HepG2 (cell line): ENCODE data around the gene HDLBP. TPM values are rescaled to one million over a fixed set of nuclear protein-coding genes. Genes with fewer than 3 reads are reported as not detected.

Source experiments
- ATAD3A ChIP-seq: sonication (generic); formaldehyde crosslinking; IDR thresholded peaks from 2 replicates; pipeline ENCODE4 v1.4.0; 2020; ENCODE audit warnings: missing genetic modification reagents
- CEBPG ChIP-seq: IDR thresholded peaks from 2 replicates; pipeline ENCODE4 v1.6.1; 2016
- DMTF1 ChIP-seq: sonication (generic); formaldehyde crosslinking; IDR thresholded peaks from 2 replicates; pipeline ENCODE4 v1.4.0; 2020; ENCODE audit warnings: mild to moderate bottlenecking, missing genetic modification reagents
- KLF16 ChIP-seq, 2 experiments: sonication (generic) in 1 of 2; formaldehyde crosslinking in 1 of 2; IDR thresholded peaks; 2 replicates each; pipeline versions ENCODE4 v1.6.1 to v1.8.0; 2016 to 2023; ENCODE audit warnings: missing genetic modification reagents in 2 of 2, missing compliant biosample characterization in 1 of 2
- NR1H2 ChIP-seq: sonication (generic); formaldehyde crosslinking; IDR thresholded peaks from 2 replicates; pipeline ENCODE4 v1.8.1; 2022; ENCODE audit warnings: low read depth, missing genetic modification reagents, borderline replicate concordance
- PAX8 ChIP-seq: sonication (generic); formaldehyde crosslinking; IDR thresholded peaks from 2 replicates; pipeline ENCODE4 v1.8.0; 2022; ENCODE audit warnings: mild to moderate bottlenecking, missing genetic modification reagents, borderline replicate concordance
- PRMT3 ChIP-seq: sonication (generic); formaldehyde crosslinking; IDR thresholded peaks from 2 replicates; pipeline ENCODE4 v1.8.1; 2022; ENCODE audit warnings: low read depth, mild to moderate bottlenecking, moderate library complexity, missing genetic modification reagents, borderline replicate concordance
- SAP130 ChIP-seq: IDR thresholded peaks from 2 replicates; pipeline ENCODE4 v1.6.1; 2016; ENCODE audit warnings: low read depth
- SP1 ChIP-seq, 2 experiments: fragments of 450-650 bp in 1 of 2; sonication (generic) in 1 of 2; formaldehyde crosslinking in 1 of 2; IDR thresholded peaks; 2 replicates each; pipeline versions ENCODE4 v1.4.0 to v1.6.1; 2016 to 2020; ENCODE audit warnings: missing genetic modification reagents in 1 of 2
- SSRP1 ChIP-seq: IDR thresholded peaks from 2 replicates; pipeline ENCODE4 v1.6.1; 2016; ENCODE audit warnings: control low read depth
- ZKSCAN1 ChIP-seq: fragments of 150-350 bp; IDR thresholded peaks from 2 replicates; pipeline ENCODE4 v1.6.1; 2014; ENCODE audit warnings: low read length
- ZNF557 ChIP-seq: sonication (generic); formaldehyde crosslinking; IDR thresholded peaks from 2 replicates; pipeline ENCODE4 v1.4.0; 2020; ENCODE audit warnings: missing genetic modification reagents
- ZNF691 ChIP-seq: sonication (generic); formaldehyde crosslinking; IDR thresholded peaks from 2 replicates; pipeline ENCODE4 v1.4.0; 2020; ENCODE audit warnings: missing genetic modification reagents, low read depth, mild to moderate bottlenecking, borderline replicate concordance
- ZNF703 ChIP-seq: sonication (generic); formaldehyde crosslinking; IDR thresholded peaks from 2 replicates; pipeline ENCODE4 v1.5.1; 2020; ENCODE audit warnings: missing genetic modification reagents, mild to moderate bottlenecking, moderate library complexity, borderline replicate concordance
- ZNF761 ChIP-seq: sonication (generic); formaldehyde crosslinking; conservative IDR thresholded peaks from 2 replicates; pipeline ENCODE4 v1.4.0; 2020; ENCODE audit warnings: mild to moderate bottlenecking, missing genetic modification reagents
- ZNF770 ChIP-seq: sonication (generic); formaldehyde crosslinking; IDR thresholded peaks from 2 replicates; pipeline ENCODE4 v1.5.0; 2020; ENCODE audit warnings: mild to moderate bottlenecking, missing genetic modification reagents
- polyA plus RNA-seq, 8 experiments: library from polyadenylated mRNA; depleted of rRNA in 3 of 8; stranded (reverse) in 7 of 8; unstranded in 1 of 8; fragments of >200 nt; fragmentation: Illumina TruSeq in 4 of 8; extraction: Trizol in 4 of 8; gene quantifications; 2 replicates each; pipeline versions ENCODE4 v1.2.1 to v1.2.3, GENCODE V29; 2011 to 2016; ENCODE audit warnings: low read depth in 4 of 8, missing spikeins in 1 of 8, mixed read lengths in 1 of 8; ENCODE audit not compliant: insufficient read depth in 1 of 8
- total RNA-seq, 5 experiments: library from RNA; depleted of rRNA; stranded (reverse); fragments of >200 nt; fragmentation: Illumina TruSeq; extraction: Trizol; gene quantifications; 2 replicates each; pipeline ENCODE4 v1.2.3, GENCODE V29; 2016; ENCODE audit warnings: low read depth in 1 of 5
- TF ChIP-seq, protein P1 (sequence below): sonication (generic); formaldehyde crosslinking; conservative IDR thresholded peaks from 2 replicates; pipeline ENCODE4 v1.5.0; 2020; ENCODE audit warnings: missing genetic modification reagents
- TF ChIP-seq, protein P2 (sequence below): sonication (generic); formaldehyde crosslinking; IDR thresholded peaks from 2 replicates; pipeline ENCODE4 v1.8.0; 2022; ENCODE audit warnings: mild to moderate bottlenecking, missing genetic modification reagents; ENCODE audit not compliant: insufficient replicate concordance
- TF ChIP-seq, protein P3 (sequence below): sonication (generic); formaldehyde crosslinking; IDR thresholded peaks from 2 replicates; pipeline ENCODE4; 2020; ENCODE audit warnings: missing genetic modification reagents, mild to moderate bottlenecking, borderline replicate concordance

Gene HDLBP
- total and polyA plus RNA-seq, 2 of the 13 experiments (the other 11 are each of a cell fraction or from before 2014, with no cell fraction given), result 464 to 707 TPM

GRCh38 chr2:241351640-241352031 lies 36.2 kb upstream of the HDLBP start (continued):
- TF ChIP-seq, protein P1, sequence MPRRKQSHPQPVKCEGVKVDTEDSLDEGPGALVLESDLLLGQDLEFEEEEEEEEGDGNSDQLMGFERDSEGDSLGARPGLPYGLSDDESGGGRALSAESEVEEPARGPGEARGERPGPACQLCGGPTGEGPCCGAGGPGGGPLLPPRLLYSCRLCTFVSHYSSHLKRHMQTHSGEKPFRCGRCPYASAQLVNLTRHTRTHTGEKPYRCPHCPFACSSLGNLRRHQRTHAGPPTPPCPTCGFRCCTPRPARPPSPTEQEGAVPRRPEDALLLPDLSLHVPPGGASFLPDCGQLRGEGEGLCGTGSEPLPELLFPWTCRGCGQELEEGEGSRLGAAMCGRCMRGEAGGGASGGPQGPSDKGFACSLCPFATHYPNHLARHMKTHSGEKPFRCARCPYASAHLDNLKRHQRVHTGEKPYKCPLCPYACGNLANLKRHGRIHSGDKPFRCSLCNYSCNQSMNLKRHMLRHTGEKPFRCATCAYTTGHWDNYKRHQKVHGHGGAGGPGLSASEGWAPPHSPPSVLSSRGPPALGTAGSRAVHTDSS, result no peak
- TF ChIP-seq SP1 (IDR thresholded peaks at IDR 0.05) (no peak), SP1 (CRISPR knock-in tag; IDR thresholded peaks at IDR 0.05) (no peak), DMTF1 (CRISPR knock-in tag) (no peak), KLF16 (CRISPR knock-in tag; IDR thresholded peaks at IDR 0.05) (peak in 1 of 2 experiments; percentile 22; a peak in 1 of 4 replicates), ZNF557 (CRISPR knock-in tag) (no peak), PRMT3 (CRISPR knock-in tag) (no peak), PAX8 (no peak), SAP130 (peak; percentile 65), NR1H2 (CRISPR knock-in tag) (no peak), ZKSCAN1 (no peak), CEBPG (peak; percentile 89), ZNF691 (CRISPR knock-in tag) (no peak), ZNF770 (0 out of 2 replicates have a peak, but pooled peaks have one; percentile 7), ZNF761 (CRISPR knock-in tag) (no peak), ATAD3A (CRISPR knock-in tag) (no peak), ZNF703 (CRISPR knock-in tag) (no peak), SSRP1 (CRISPR knock-in tag) (no peak)
- TF ChIP-seq, protein P2, sequence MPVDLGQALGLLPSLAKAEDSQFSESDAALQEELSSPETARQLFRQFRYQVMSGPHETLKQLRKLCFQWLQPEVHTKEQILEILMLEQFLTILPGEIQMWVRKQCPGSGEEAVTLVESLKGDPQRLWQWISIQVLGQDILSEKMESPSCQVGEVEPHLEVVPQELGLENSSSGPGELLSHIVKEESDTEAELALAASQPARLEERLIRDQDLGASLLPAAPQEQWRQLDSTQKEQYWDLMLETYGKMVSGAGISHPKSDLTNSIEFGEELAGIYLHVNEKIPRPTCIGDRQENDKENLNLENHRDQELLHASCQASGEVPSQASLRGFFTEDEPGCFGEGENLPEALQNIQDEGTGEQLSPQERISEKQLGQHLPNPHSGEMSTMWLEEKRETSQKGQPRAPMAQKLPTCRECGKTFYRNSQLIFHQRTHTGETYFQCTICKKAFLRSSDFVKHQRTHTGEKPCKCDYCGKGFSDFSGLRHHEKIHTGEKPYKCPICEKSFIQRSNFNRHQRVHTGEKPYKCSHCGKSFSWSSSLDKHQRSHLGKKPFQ, result no peak
- TF ChIP-seq, protein P3, sequence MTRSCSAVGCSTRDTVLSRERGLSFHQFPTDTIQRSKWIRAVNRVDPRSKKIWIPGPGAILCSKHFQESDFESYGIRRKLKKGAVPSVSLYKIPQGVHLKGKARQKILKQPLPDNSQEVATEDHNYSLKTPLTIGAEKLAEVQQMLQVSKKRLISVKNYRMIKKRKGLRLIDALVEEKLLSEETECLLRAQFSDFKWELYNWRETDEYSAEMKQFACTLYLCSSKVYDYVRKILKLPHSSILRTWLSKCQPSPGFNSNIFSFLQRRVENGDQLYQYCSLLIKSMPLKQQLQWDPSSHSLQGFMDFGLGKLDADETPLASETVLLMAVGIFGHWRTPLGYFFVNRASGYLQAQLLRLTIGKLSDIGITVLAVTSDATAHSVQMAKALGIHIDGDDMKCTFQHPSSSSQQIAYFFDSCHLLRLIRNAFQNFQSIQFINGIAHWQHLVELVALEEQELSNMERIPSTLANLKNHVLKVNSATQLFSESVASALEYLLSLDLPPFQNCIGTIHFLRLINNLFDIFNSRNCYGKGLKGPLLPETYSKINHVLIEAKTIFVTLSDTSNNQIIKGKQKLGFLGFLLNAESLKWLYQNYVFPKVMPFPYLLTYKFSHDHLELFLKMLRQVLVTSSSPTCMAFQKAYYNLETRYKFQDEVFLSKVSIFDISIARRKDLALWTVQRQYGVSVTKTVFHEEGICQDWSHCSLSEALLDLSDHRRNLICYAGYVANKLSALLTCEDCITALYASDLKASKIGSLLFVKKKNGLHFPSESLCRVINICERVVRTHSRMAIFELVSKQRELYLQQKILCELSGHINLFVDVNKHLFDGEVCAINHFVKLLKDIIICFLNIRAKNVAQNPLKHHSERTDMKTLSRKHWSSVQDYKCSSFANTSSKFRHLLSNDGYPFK, result no peak
